SHP77 (cell line): Measurements from ENCODE around the gene SHTN1.

Experiments
- DNase-seq, 2 experiments: peaks; one replicate each; lab custom pipeline; 2025; lab: John Stamatoyannopoulos, UW

Gene SHTN1

GRCh38 chr10:117005026-117005526, at the start of gene SHTN1:
SHTN1 (minus strand) TSS chr10:117005187; CDS start chr10:117005079, 108 bp downstream.
- DNase-seq = peak; percentile 85 to 87

- DNase-seq = no peak
Measured at GRCh38 chr10:117053482-117053881, 48.5 kb upstream of the SHTN1 start.

- no peak for DNase-seq
Measured at GRCh38 chr10:117047947-117048346, 43.0 kb upstream of the SHTN1 start.

GRCh38 chr10:117016266-117016665, 11.3 kb upstream of the SHTN1 start:
- no peak for DNase-seq

GRCh38 chr10:117014835-117015234, 9.8 kb upstream of the SHTN1 start:
- DNase-seq = no peak

GRCh38 chr10:117007080-117007479, 2.1 kb upstream of the SHTN1 start:
- peak in 1 of 2 experiments; percentile 9 for DNase-seq

GRCh38 chr10:117005527-117006055, 604 bp upstream of the SHTN1 start:
- DNase-seq = peak; percentile 53 to 74

GRCh38 chr10:117004227-117005025, 561 bp downstream of the SHTN1 start:
- peak; percentile 41 to 74 for DNase-seq

- no peak for DNase-seq
Measured at GRCh38 chr10:117003336-117003735, 1.7 kb downstream of the SHTN1 start.

- DNase-seq = no peak
Measured at GRCh38 chr10:117002206-117002605, 2.8 kb downstream of the SHTN1 start.

- no peak for DNase-seq
Measured at GRCh38 chr10:117001144-117001543, 3.8 kb downstream of the SHTN1 start.

- no peak for DNase-seq
Measured at GRCh38 chr10:117000580-117000979, 4.4 kb downstream of the SHTN1 start.

GRCh38 chr10:116998172-116998571, 6.8 kb downstream of the SHTN1 start:
- no peak for DNase-seq

- no peak for DNase-seq
Measured at GRCh38 chr10:116997015-116997414, 8.0 kb downstream of the SHTN1 start.

- DNase-seq = no peak
Measured at GRCh38 chr10:116995648-116996047, 9.3 kb downstream of the SHTN1 start.

- DNase-seq = no peak
Measured at GRCh38 chr10:116994113-116994890, 10.7 kb downstream of the SHTN1 start.

- DNase-seq = no peak
Measured at GRCh38 chr10:116993610-116994009, 11.4 kb downstream of the SHTN1 start.

- no peak for DNase-seq
Measured at GRCh38 chr10:116992183-116992582, 12.8 kb downstream of the SHTN1 start.

GRCh38 chr10:116990276-116990800, 14.6 kb downstream of the SHTN1 start:
- DNase-seq = no peak

GRCh38 chr10:116989439-116989838, 15.5 kb downstream of the SHTN1 start:
- no peak for DNase-seq

- no peak for DNase-seq
Measured at GRCh38 chr10:116988311-116988710, 16.7 kb downstream of the SHTN1 start.

- no peak for DNase-seq
Measured at GRCh38 chr10:116985611-116986010, 19.4 kb downstream of the SHTN1 start.
